Mesothelial cell of epicardium (in vitro differentiated cells): Measurements from ENCODE around the gene EDC3. TPM values are rescaled to one million over a fixed set of nuclear protein-coding genes. Genes with fewer than 3 reads are reported as not detected.
A peak's percentile ranks its signal among the peaks of the same experiment; 100 is the strongest.

Experiments used
- DNase-seq, 2 experiments: peaks; one replicate each; pipeline ENCODE4 v3.0.0; 2021; ENCODE audit warnings: low spot score in 2 of 2; ENCODE audit not compliant: unreplicated experiment in 2 of 2
- H3K27ac Mint-ChIP-seq: 2 replicates; pipeline ENCODE4 v1.8.0; 2021; ENCODE audit warnings: mixed read lengths
- H3K27me3 Mint-ChIP-seq: 2 replicates; pipeline ENCODE4 v1.8.0; 2021; ENCODE audit warnings: low read depth, mixed read lengths
- H3K36me3 Mint-ChIP-seq: 2 replicates; pipeline ENCODE4 v1.8.0; 2021; ENCODE audit warnings: mixed read lengths
- H3K4me1 Mint-ChIP-seq: 2 replicates; pipeline ENCODE4 v1.8.0; 2021; ENCODE audit warnings: mixed read lengths
- H3K4me3 Mint-ChIP-seq: 2 replicates; pipeline ENCODE4 v1.8.0; 2021; ENCODE audit warnings: mild to moderate bottlenecking, moderate library complexity, mixed read lengths
- H3K9me3 Mint-ChIP-seq: 2 replicates; pipeline ENCODE4 v1.8.0; 2021; ENCODE audit warnings: mixed read lengths
- total RNA-seq: library from RNA; stranded (reverse); gene quantifications from 3 replicates; pipeline ENCODE4 v1.2.1, GENCODE V29; 2021
- TF ChIP-seq, protein P1 (sequence below): fragments of 200-600 bp; sonication (generic); IDR thresholded peaks from one replicate; pipeline ENCODE4 v1.5.0; 2021; ENCODE audit warnings: antibody characterized with exemption; ENCODE audit not compliant: unreplicated experiment

Gene EDC3
- total RNA-seq, 1 donor from 2014 or later = 69.5 TPM

DNA sequence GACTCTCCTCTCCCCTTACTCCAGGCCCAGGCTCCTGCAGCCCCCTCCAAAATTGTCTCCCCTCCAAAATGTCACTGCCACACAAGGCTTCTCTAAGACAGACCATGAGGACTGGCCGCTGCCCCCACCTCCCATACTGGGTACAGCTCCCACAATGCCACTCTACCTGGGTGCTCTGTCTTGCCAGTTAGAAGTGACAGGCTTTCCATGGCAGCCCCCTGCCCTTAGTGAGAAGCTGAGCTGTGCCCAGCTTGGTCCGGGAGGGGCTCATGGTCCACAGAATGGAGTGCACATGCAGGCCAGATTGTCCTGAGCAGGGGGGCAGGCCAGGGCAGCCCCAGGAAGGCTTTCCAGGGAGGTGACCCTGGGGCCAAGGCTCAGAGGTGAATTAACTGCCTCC, 83.1 kb downstream of the EDC3 start:
- TF ChIP-seq, protein P1, sequence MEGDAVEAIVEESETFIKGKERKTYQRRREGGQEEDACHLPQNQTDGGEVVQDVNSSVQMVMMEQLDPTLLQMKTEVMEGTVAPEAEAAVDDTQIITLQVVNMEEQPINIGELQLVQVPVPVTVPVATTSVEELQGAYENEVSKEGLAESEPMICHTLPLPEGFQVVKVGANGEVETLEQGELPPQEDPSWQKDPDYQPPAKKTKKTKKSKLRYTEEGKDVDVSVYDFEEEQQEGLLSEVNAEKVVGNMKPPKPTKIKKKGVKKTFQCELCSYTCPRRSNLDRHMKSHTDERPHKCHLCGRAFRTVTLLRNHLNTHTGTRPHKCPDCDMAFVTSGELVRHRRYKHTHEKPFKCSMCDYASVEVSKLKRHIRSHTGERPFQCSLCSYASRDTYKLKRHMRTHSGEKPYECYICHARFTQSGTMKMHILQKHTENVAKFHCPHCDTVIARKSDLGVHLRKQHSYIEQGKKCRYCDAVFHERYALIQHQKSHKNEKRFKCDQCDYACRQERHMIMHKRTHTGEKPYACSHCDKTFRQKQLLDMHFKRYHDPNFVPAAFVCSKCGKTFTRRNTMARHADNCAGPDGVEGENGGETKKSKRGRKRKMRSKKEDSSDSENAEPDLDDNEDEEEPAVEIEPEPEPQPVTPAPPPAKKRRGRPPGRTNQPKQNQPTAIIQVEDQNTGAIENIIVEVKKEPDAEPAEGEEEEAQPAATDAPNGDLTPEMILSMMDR = no peak
- no peak for DNase-seq
- Mint-ChIP-seq H3K27ac (peak overlapping the region; percentile 59), H3K36me3 (no peaks in the 10 kb centered on the region), H3K4me1 (peaks cover 14% of the 10 kb centered on the region), H3K9me3 (no peaks in the 10 kb centered on the region), H3K4me3 (peak overlapping the region; percentile 46), H3K27me3 (peaks cover 2% of the 10 kb centered on the region)

DNA sequence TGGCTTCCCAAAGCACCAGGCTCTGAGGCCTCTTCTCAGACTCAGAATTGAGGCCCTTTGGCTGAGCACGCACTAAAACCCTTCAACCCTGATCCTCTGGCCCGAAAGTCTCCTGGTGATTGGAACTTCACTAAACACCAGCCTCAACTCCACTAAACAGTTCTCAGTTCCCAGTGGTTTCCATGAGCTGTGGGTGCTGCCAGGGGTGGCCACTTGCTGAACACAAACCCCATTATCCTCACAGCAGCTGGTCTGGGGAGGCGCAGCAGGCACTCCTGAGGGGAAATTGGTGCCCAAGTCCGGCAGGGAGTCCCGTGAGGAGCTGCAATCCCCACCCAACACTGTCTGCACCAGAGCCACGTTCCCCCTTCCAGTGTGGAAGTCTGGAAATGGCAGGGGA, 84.0 kb downstream of the EDC3 start:
- H3K27me3 Mint-ChIP-seq = peaks cover 2% of the 10 kb centered on the region

DNA sequence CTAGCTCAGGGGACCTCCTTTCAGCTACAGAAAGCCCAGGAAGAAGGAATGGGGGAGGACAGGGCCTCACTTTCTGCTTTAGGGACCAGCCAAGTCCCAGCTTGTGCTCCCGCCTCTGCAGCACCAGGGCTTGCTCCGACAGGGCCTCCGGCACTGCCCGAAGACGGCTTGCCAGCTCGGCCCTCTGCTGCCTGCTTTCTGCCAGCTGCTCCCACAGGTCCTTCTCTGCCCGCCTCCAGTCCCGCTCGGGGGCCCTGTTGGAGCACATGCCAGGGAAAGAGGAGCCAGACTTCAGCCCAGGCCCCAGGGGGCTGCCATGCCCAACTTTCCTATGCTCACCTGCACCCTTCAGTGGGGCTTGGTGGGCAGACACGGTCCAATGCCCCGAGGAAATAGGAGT, 84.5 kb downstream of the EDC3 start:
- TF ChIP-seq, protein P1 = no peak
- Mint-ChIP-seq H3K4me1 (peaks cover under 1% of the 10 kb centered on the region), H3K4me3 (no peak overlapping the region), H3K27me3 (peaks cover 2% of the 10 kb centered on the region), H3K9me3 (no peaks in the 10 kb centered on the region), H3K27ac (no peak overlapping the region), H3K36me3 (no peaks in the 10 kb centered on the region)
- DNase-seq = no peak

More for the DNA sequence above, 84.0 kb downstream of the EDC3 start:
- TF ChIP-seq, protein P1 = no peak
- Mint-ChIP-seq H3K4me1 (peaks cover 6% of the 10 kb centered on the region), H3K27ac (no peak overlapping the region), H3K36me3 (no peaks in the 10 kb centered on the region), H3K4me3 (no peak overlapping the region), H3K9me3 (no peaks in the 10 kb centered on the region)
- DNase-seq = no peak

DNA sequence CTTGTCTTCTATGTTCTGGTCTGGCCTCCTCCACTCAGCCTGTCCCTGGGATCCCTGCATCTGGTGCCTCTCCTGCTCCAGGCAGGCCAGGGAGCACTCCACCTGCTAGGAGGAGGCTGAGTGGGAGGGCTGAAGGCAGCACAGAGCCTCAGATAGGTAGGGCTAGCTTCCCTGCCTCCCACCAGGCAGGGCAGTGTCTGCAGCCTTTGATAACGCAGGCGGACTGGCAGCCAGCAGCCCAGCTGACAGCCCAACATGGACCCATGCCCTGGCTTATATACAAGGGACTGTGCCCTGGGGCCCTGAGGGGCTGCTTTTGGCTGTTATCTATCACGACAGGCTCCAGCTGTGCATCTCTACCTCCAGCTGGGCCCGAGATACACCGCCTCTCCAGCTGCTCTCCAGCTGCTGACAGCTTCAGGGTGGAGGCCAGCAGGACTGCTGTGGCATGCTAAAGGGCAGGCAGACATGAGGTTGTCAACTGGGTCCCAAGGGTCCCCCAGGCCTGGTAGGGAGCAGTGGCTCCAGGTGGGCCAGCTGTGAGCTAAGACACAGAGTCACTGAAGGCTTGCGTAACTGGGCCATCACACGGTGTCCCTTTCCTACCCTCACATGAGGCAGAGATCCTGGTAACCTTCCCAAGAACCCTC, 85.4 kb downstream of the EDC3 start:
- H3K27ac Mint-ChIP-seq = no peak overlapping the region
- peaks cover 2% of the 10 kb centered on the region for H3K27me3 Mint-ChIP-seq
- TF ChIP-seq, protein P1 = no peak
- no peaks in the 10 kb centered on the region for H3K9me3 Mint-ChIP-seq
- H3K4me1 Mint-ChIP-seq = no peaks in the 10 kb centered on the region
- no peak overlapping the region for H3K4me3 Mint-ChIP-seq
- no peak for DNase-seq
- H3K36me3 Mint-ChIP-seq = no peaks in the 10 kb centered on the region

DNA sequence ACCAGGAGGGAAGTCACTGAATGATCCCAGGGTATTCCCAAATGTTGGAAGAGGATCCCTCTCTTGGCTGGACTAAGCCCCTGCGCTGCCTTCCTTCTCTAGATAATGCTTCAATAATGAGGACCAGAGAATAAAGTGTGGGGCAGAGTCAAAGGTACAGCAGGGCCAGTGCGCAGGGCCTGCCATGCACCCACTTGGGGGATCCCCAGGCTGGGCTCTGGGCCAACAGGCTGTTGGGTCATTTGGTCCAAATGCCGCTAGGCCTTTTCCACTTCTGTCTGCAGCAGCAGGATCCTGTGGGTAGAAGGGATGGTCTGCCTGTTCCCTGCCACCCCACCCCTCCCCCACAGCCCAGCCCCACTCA, 85.9 kb downstream of the EDC3 start:
- peaks cover 2% of the 10 kb centered on the region for H3K27me3 Mint-ChIP-seq
- H3K9me3 Mint-ChIP-seq = no peaks in the 10 kb centered on the region
- H3K4me3 Mint-ChIP-seq = no peak overlapping the region
- H3K4me1 Mint-ChIP-seq = no peaks in the 10 kb centered on the region
- no peak overlapping the region for H3K27ac Mint-ChIP-seq
- no peaks in the 10 kb centered on the region for H3K36me3 Mint-ChIP-seq
- TF ChIP-seq, protein P1 = no peak
- no peak for DNase-seq

DNA sequence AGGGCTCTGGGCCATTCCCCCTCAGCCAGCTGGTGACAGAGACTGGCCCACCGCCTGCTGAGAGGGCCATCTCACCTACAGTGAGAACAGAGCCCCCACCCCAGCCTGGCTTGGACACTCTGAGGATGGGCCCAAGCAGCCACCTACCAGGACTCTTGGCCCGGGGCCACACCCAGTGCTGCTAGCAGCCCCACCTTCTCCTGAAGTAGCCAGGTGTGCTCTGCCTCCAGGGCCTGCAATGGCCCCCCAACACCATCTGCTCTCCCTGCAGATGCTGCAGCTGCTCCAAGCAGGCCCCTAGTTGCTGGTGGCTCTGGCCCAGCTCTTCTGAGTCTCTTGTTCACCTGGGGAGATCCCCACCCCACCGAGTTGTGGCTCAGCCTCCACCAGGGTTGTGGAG, 87.0 kb downstream of the EDC3 start:
- DNase-seq = no peak

More for the DNA sequence above, 87.0 kb downstream of the EDC3 start:
- Mint-ChIP-seq H3K27me3 (peaks cover 2% of the 10 kb centered on the region), H3K4me3 (no peak overlapping the region), H3K9me3 (no peaks in the 10 kb centered on the region), H3K4me1 (no peaks in the 10 kb centered on the region), H3K36me3 (no peaks in the 10 kb centered on the region), H3K27ac (no peak overlapping the region)
- TF ChIP-seq, protein P1 = no peak
